Measurements from ENCODE around the gene PSAPL1.

The PSAPL1 gene

GRCh38 chr4:7416745-7417432 is 17.8 kb downstream of the PSAPL1 start:
- DNase-seq: no peak

- DNase-seq: no peak
Measured at GRCh38 chr4:7415927-7416686, 18.6 kb downstream of the PSAPL1 start.

GRCh38 chr4:7414736-7415510 is 19.8 kb downstream of the PSAPL1 start:
- DNase-seq: no peak

- DNase-seq: no peak
Measured at GRCh38 chr4:7414046-7414445, 20.7 kb downstream of the PSAPL1 start.

GRCh38 chr4:7412554-7412912 is 22.2 kb downstream of the PSAPL1 start:
- DNase-seq: no peak

GRCh38 chr4:7411896-7412553 is 22.7 kb downstream of the PSAPL1 start:
- no peak for DNase-seq

- DNase-seq: no peak
Measured at GRCh38 chr4:7411491-7411890, 23.2 kb downstream of the PSAPL1 start.

GRCh38 chr4:7410446-7410845 is 24.3 kb downstream of the PSAPL1 start:
- DNase-seq: no peak

GRCh38 chr4:7408166-7408565 is 26.6 kb downstream of the PSAPL1 start:
- DNase-seq: no peak

- no peak for DNase-seq
Measured at GRCh38 chr4:7403001-7403400, 31.7 kb downstream of the PSAPL1 start.

- no peak for DNase-seq
Measured at GRCh38 chr4:7402526-7402925, 32.2 kb downstream of the PSAPL1 start.

- no peak for DNase-seq
Measured at GRCh38 chr4:7400671-7401298, 33.9 kb downstream of the PSAPL1 start.

GRCh38 chr4:7399440-7400234 is 35.1 kb downstream of the PSAPL1 start:
- DNase-seq: no peak

- DNase-seq: no peak
Measured at GRCh38 chr4:7398788-7399439, 35.8 kb downstream of the PSAPL1 start.

- DNase-seq: no peak
Measured at GRCh38 chr4:7398104-7398423, 36.7 kb downstream of the PSAPL1 start.

- no peak for DNase-seq
Measured at GRCh38 chr4:7397206-7398103, 37.3 kb downstream of the PSAPL1 start.

- no peak for DNase-seq
Measured at GRCh38 chr4:7396186-7396910, 38.4 kb downstream of the PSAPL1 start.

GRCh38 chr4:7395645-7396044 is 39.1 kb downstream of the PSAPL1 start:
- DNase-seq: no peak

GRCh38 chr4:7394681-7395451 is 39.9 kb downstream of the PSAPL1 start:
- DNase-seq: no peak

All from activated CD4-positive, alpha-beta T cell treated with anti-CD3 and anti-CD28 coated beads for 4 hours (primary cell).